Mesenchymal stem cell (in vitro differentiated cells and primary cell): ENCODE data around the gene DAAM2.
A peak's percentile ranks its signal among the peaks of the same experiment; 100 is the strongest.

Source experiments
- DNase-seq: peaks from one replicate; pipeline ENCODE4 v3.0.0-alpha.2; 2013
- H2AFZ ChIP-seq: one replicate; pipeline ENCODE4 v1.6.1; 2013; ENCODE audit warnings: low read depth, mild to moderate bottlenecking, control low read depth, inconsistent platforms, low read length, moderate library complexity
- H2AK5ac ChIP-seq: 2 replicates; pipeline ENCODE4 v1.6.1; 2013; ENCODE audit warnings: low read length, moderate library complexity, mild to moderate bottlenecking, inconsistent platforms; ENCODE audit not compliant: severe bottlenecking
- H2BK120ac ChIP-seq: one replicate; pipeline ENCODE4 v1.6.1; 2013; ENCODE audit warnings: low read depth, mild to moderate bottlenecking, inconsistent platforms, low read length, moderate library complexity
- H2BK12ac ChIP-seq, 2 experiments: one replicate each; pipeline ENCODE4 v1.6.1; 2013; ENCODE audit warnings: inconsistent platforms in 2 of 2, low read length in 2 of 2, mild to moderate bottlenecking in 2 of 2, moderate library complexity in 2 of 2, control low read depth in 1 of 2
- H2BK15ac ChIP-seq: one replicate; pipeline ENCODE4 v1.6.1; 2013; ENCODE audit warnings: mild to moderate bottlenecking, low read depth, inconsistent platforms; ENCODE audit not compliant: poor library complexity, severe bottlenecking
- H2BK5ac ChIP-seq: 2 replicates; pipeline ENCODE4 v1.6.1; 2013; ENCODE audit warnings: low read depth, mild to moderate bottlenecking, low read length, control low read depth, inconsistent platforms; ENCODE audit not compliant: poor library complexity, severe bottlenecking
- H3K14ac ChIP-seq, 2 experiments: one replicate each; pipeline ENCODE4 v1.6.1; 2013; ENCODE audit warnings: inconsistent platforms in 2 of 2, low read length in 2 of 2, control low read depth in 1 of 2, mild to moderate bottlenecking in 1 of 2, moderate library complexity in 1 of 2
- H3K18ac ChIP-seq, 2 experiments: one replicate each; pipeline ENCODE4 v1.6.1; 2013; ENCODE audit warnings: inconsistent platforms in 2 of 2, low read length in 2 of 2, control low read depth in 1 of 2, low read depth in 1 of 2, mild to moderate bottlenecking in 1 of 2
- H3K23ac ChIP-seq, 2 experiments: one replicate each; pipeline ENCODE4 v1.6.1; 2013; ENCODE audit warnings: inconsistent platforms in 2 of 2, low read length in 2 of 2, mild to moderate bottlenecking in 2 of 2, moderate library complexity in 2 of 2, control low read depth in 1 of 2
- H3K27ac ChIP-seq: 2 replicates; pipeline ENCODE4 v1.5.1; 2013; ENCODE audit warnings: mild to moderate bottlenecking, moderate library complexity, low read length, control low read depth, inconsistent platforms; ENCODE audit not compliant: poor library complexity, severe bottlenecking
- H3K27me3 ChIP-seq, 2 experiments: 2 replicates each; pipeline versions ENCODE4 v1.6.1 to v1.7.0; 2013; ENCODE audit warnings: low read length in 2 of 2, mild to moderate bottlenecking in 2 of 2, moderate library complexity in 2 of 2, control low read depth in 1 of 2, inconsistent platforms in 1 of 2; ENCODE audit not compliant: control insufficient read depth in 1 of 2, insufficient read depth in 1 of 2
- H3K36me3 ChIP-seq, 2 experiments: 2 replicates each; pipeline versions ENCODE4 v1.6.1 to v1.7.0; 2013; ENCODE audit warnings: low read length in 2 of 2, control low read depth in 1 of 2, inconsistent platforms in 1 of 2, low read depth in 1 of 2, mild to moderate bottlenecking in 1 of 2; ENCODE audit not compliant: insufficient read depth in 2 of 2, control insufficient read depth in 1 of 2
- H3K4ac ChIP-seq, 2 experiments: one replicate each; pipeline ENCODE4 v1.6.1; 2013; ENCODE audit warnings: inconsistent platforms in 2 of 2, low read length in 2 of 2, mild to moderate bottlenecking in 2 of 2, moderate library complexity in 2 of 2, control low read depth in 1 of 2, low read depth in 1 of 2
- H3K4me1 ChIP-seq: 2 replicates; pipeline ENCODE4 v1.6.1; 2013; ENCODE audit warnings: low read depth, low read length, control low read depth; ENCODE audit not compliant: control insufficient read depth, insufficient read depth
- H3K4me2 ChIP-seq: 2 replicates; pipeline ENCODE4 v1.6.1; 2013; ENCODE audit warnings: low read length, mild to moderate bottlenecking, inconsistent platforms; ENCODE audit not compliant: poor library complexity, severe bottlenecking
- H3K4me3 ChIP-seq, 2 experiments: 2 replicates each; pipeline versions ENCODE4 v1.5.1 to v1.7.0; 2013; ENCODE audit warnings: low read length in 2 of 2, mild to moderate bottlenecking in 2 of 2, control low read depth in 1 of 2, low read depth in 1 of 2; ENCODE audit not compliant: insufficient read depth in 1 of 2
- H3K79me1 ChIP-seq: replicated peaks from 2 replicates; pipeline ENCODE4 v1.6.1; 2013; ENCODE audit warnings: mild to moderate bottlenecking, control low read depth, low read length, inconsistent platforms; ENCODE audit not compliant: poor library complexity, severe bottlenecking
- H3K9ac ChIP-seq: 2 replicates; pipeline ENCODE4 v1.7.0; 2013; ENCODE audit warnings: mild to moderate bottlenecking, low read length, moderate library complexity
- H3K9me3 ChIP-seq: 2 replicates; pipeline ENCODE4 v1.7.0; 2013; ENCODE audit warnings: mild to moderate bottlenecking, low read length; ENCODE audit not compliant: control insufficient read depth
- H4K8ac ChIP-seq: one replicate; pipeline ENCODE4 v1.6.1; 2013; ENCODE audit warnings: inconsistent platforms, mild to moderate bottlenecking, low read length, moderate library complexity
- H4K91ac ChIP-seq: one replicate; pipeline ENCODE4 v1.6.1; 2013; ENCODE audit warnings: mild to moderate bottlenecking, low read length, inconsistent platforms
- WGBS: methylation state at CpG from one replicate; pipeline ENCODE4 v1.1.7; 2013; ENCODE audit warnings: mixed read lengths; 5-methylcytosine and 5-hydroxymethylcytosine counted together

Gene DAAM2

GRCh38 chr6:39834278-39834677 is 42.1 kb downstream of the DAAM2 start:
- Histone ChIP-seq H2BK120ac (no peak overlapping the region), H3K79me1 (peaks cover 19% of the 10 kb centered on the region), H2BK12ac (peak overlapping the region in 1 of 2 experiments; percentile 14), H2BK15ac (no peak overlapping the region), H3K14ac (no peak overlapping the region), H3K23ac (no peak overlapping the region), H4K91ac (no peak overlapping the region), H3K18ac (peak overlapping the region in 1 of 2 experiments; percentile 44), H2AFZ (no peak overlapping the region), H4K8ac (peak overlapping the region; percentile 10), H3K4me3 (no peak overlapping the region), H2AK5ac (no peak overlapping the region), H2BK5ac (no peak overlapping the region), H3K27ac (no peak overlapping the region), H3K36me3 (peaks cover 0 to 6% of the 10 kb centered on the region in 2 experiments), H3K4me1 (peaks cover 7% of the 10 kb centered on the region), H3K9ac (no peak overlapping the region), H3K4ac (peak overlapping the region in 1 of 2 experiments; percentile 54), H3K4me2 (no peak overlapping the region), H3K9me3 (no peaks in the 10 kb centered on the region), H3K27me3 (no peaks in the 10 kb centered on the region)
- WGBS, result 94% methylated on average over 2 of the region's 4 CpGs
- DNase-seq, result no peak

DNA sequence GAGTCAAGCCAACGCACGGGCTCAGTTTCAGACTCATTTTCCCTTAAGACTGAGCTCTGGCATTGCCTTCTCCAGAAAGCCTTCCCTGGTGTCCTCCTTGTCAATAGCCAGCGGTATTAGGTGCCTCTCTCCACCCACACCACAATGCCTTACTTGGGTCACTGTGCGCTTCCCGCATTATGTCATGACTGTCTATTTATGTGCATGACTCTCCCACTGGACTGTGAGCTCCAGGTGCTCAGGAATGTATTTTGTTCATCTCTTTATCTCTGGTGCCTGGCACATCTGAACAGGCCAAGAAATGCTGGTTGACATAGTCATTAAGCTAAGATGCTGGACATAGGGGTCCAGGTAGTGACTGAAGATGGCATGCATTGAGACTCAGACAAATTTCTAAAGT is 42.7 kb downstream of the DAAM2 start:
- Histone ChIP-seq H3K4ac (no peak overlapping the region), H3K4me2 (no peak overlapping the region), H2BK12ac (peak overlapping the region in 1 of 2 experiments; percentile 46)

DNA sequence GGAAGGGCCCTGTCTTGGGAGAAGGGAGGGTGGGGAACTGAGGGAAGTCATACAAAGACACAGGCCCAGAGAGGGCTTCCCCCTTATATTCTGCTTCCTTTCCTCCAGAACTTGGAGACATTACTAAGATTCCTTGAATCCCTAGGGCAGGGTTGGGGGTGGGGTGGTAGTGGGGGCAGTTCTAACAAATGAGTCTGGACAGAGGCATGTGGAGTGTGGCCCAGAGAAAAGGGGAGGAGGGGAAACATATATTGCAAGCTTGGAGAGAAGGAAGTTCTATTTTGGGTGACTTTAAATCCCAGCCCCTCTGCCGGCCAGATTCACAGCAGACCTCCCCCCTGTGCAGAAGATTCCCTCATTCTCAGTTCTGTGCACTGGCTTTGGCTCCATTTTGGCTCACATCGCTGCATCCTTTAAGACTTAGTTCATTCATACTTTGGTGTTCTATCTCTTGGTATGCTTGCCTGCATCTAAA is 43.7 kb downstream of the DAAM2 start:
- Histone ChIP-seq H4K91ac (peak overlapping the region; percentile 57), H3K9me3 (no peaks in the 10 kb centered on the region), H3K4ac (peak overlapping the region in 1 of 2 experiments; percentile 46), H3K4me3 (no peak overlapping the region), H3K4me1 (peaks cover 4% of the 10 kb centered on the region), H3K14ac (no peak overlapping the region), H2AFZ (no peak overlapping the region), H2BK12ac (peak overlapping the region in 1 of 2 experiments; percentile 49), H3K27me3 (no peaks in the 10 kb centered on the region), H3K27ac (no peak overlapping the region), H3K9ac (no peak overlapping the region), H3K18ac (peak overlapping the region; percentile 23 to 51), H2BK5ac (no peak overlapping the region), H2BK120ac (no peak overlapping the region), H3K36me3 (no peaks in the 10 kb centered on the region), H2AK5ac (no peak overlapping the region), H2BK15ac (no peak overlapping the region), H4K8ac (no peak overlapping the region), H3K4me2 (no peak overlapping the region), H3K79me1 (peaks cover 15% of the 10 kb centered on the region), H3K23ac (no peak overlapping the region)
- 51% methylated on average over 2 of the region's 2 CpGs for WGBS
- peak; percentile 47 for DNase-seq

More for the DNA sequence above, 42.7 kb downstream of the DAAM2 start:
- no peak overlapping the region for H2BK120ac ChIP-seq
- H2AFZ ChIP-seq, result no peak overlapping the region
- H3K23ac ChIP-seq, result no peak overlapping the region
- H3K27ac ChIP-seq, result no peak overlapping the region
- H3K4me1 ChIP-seq, result peaks cover 7% of the 10 kb centered on the region
- peaks cover 19% of the 10 kb centered on the region for H3K79me1 ChIP-seq
- H2BK5ac ChIP-seq, result no peak overlapping the region
- DNase-seq, result no peak
- no peaks in the 10 kb centered on the region for H3K9me3 ChIP-seq
- no peaks in the 10 kb centered on the region for H3K27me3 ChIP-seq
- H3K9ac ChIP-seq, result no peak overlapping the region
- H3K36me3 ChIP-seq, result peaks cover 0 to 6% of the 10 kb centered on the region in 2 experiments
- no peak overlapping the region for H4K8ac ChIP-seq
- no peak overlapping the region for H2AK5ac ChIP-seq
- no peak overlapping the region for H3K14ac ChIP-seq
- H3K4me3 ChIP-seq, result no peak overlapping the region
- 98% methylated on average over 5 of the region's 5 CpGs for WGBS
- H4K91ac ChIP-seq, result no peak overlapping the region
- H2BK15ac ChIP-seq, result no peak overlapping the region
- no peak overlapping the region for H3K18ac ChIP-seq

DNA sequence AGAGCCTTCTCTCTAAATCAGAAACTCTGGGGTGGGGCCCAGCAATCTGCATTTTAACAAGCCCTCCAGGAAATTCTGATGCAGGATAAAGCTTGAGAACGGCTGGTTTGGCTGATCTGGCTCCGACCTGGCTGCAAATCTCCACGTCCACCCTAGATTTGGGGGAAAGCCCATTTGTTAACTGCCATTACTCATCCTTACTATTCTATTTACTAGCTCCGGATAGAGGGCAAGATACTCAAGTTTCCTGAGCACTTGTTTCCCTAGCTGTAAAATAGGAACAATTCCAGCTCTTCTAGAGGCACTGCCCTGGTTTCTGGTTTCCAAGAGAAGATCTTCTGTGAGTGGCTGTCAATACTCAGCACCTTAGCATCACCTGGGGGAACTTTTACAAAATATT is 44.4 kb downstream of the DAAM2 start:
- Histone ChIP-seq H3K4me3 (no peak overlapping the region), H3K9ac (no peak overlapping the region), H3K18ac (no peak overlapping the region), H2AFZ (no peak overlapping the region), H3K27ac (no peak overlapping the region), H3K36me3 (no peaks in the 10 kb centered on the region), H3K4me1 (peaks cover 5% of the 10 kb centered on the region), H2BK12ac (peak overlapping the region in 1 of 2 experiments; percentile 38), H3K9me3 (no peaks in the 10 kb centered on the region), H4K8ac (no peak overlapping the region), H3K27me3 (no peaks in the 10 kb centered on the region), H4K91ac (no peak overlapping the region), H3K79me1 (peaks cover 13% of the 10 kb centered on the region), H2BK15ac (no peak overlapping the region), H3K4ac (no peak overlapping the region), H3K23ac (no peak overlapping the region), H2BK120ac (no peak overlapping the region), H3K4me2 (no peak overlapping the region), H2AK5ac (no peak overlapping the region), H2BK5ac (no peak overlapping the region), H3K14ac (no peak overlapping the region)
- DNase-seq, result no peak
- 73% methylated on average over 4 of the region's 4 CpGs for WGBS
